HFFc6 (cell line): Measurements from ENCODE around the gene MEX3B. TPM values are rescaled to one million over a fixed set of nuclear protein-coding genes. Genes with fewer than 3 reads are reported as not detected.

Experiments used
- DNase-seq: peaks from one replicate; pipeline ENCODE4 v3.0.0-alpha.2; 2018
- H3K27ac Mint-ChIP-seq: 2 replicates; pipeline ENCODE4 v1.8.0; 2020; ENCODE audit warnings: mild to moderate bottlenecking, mixed read lengths
- H3K27me3 Mint-ChIP-seq: 2 replicates; pipeline ENCODE4 v1.8.0; 2021; ENCODE audit warnings: mild to moderate bottlenecking, moderate library complexity, mixed read lengths; ENCODE audit not compliant: insufficient read depth
- H3K36me3 Mint-ChIP-seq: 2 replicates; pipeline ENCODE4 v1.8.0; 2021; ENCODE audit warnings: low read depth, mixed read lengths
- H3K4me1 Mint-ChIP-seq: 2 replicates; pipeline ENCODE4 v1.8.0; 2020; ENCODE audit warnings: low read depth, mixed read lengths
- H3K4me3 Mint-ChIP-seq: 2 replicates; pipeline ENCODE4 v1.8.0; 2020; ENCODE audit warnings: mild to moderate bottlenecking, moderate library complexity, mixed read lengths
- H3K9me3 Mint-ChIP-seq: 2 replicates; pipeline ENCODE4 v1.8.0; 2020; ENCODE audit warnings: mild to moderate bottlenecking, mixed read lengths
- total RNA-seq, 6 experiments: library from RNA; stranded (reverse); fragmentation: NEBNext Ultra II Directional; extraction: Animal tissue kit (Norgen Biotek cat#: 25700); gene quantifications; 2 replicates in 1 of 6; 3 replicates in 5 of 6; pipeline ENCODE4 v1.2.3, GENCODE V29; 2021
- TF ChIP-seq, protein P1 (sequence below): fragments of 200-600 bp; sonication (generic); IDR thresholded peaks from 2 replicates; pipeline ENCODE4 v1.5.0; 2021; ENCODE audit warnings: antibody characterized with exemption, mild to moderate bottlenecking

The MEX3B gene
- total RNA-seq, 6 experiments from 2014 or later = 4.0 to 5.4 (median 4.9) TPM

DNA sequence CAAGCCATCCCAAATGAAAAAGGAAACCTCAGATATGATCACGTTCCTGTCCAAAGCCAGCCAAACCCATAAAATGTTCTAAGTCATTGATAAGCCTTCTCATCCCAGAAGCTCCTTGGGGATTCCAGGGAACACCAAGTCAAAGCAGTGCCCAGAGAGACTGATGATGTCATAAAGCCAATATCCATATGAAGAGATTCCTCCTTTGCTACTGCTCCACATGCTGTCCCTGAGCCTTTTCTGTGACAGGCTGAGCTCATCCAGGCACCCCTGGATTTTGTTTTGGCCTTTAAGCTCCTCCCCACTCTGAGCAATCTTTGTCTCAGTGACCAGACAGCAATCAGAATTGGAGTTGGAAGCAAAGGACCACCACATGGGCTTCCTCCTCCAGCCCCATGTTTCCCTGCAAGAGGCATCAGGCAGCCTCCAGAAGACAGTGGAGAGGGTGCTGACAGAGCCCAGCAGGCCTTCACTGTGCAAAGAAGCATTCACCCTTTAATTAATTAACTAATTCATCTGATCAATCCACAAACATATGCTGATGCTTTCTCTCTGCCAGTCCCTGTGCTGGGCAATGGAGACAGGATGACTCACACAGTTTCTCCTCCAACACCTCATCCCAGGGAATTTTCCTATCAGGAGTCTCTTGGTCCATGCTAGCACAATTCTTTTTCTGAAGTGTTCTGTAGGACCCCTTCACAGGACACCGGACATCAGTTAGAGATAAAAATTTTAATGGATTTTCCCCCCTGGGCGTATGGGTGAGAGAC, 25.0 kb downstream of the MEX3B start:
- H3K27me3 Mint-ChIP-seq = peaks cover 14% of the 10 kb centered on the region
- no peak for DNase-seq
- peaks cover 5% of the 10 kb centered on the region; the same call in 1 of the 2 replicates for H3K4me1 Mint-ChIP-seq
- H3K36me3 Mint-ChIP-seq = no peaks in the 10 kb centered on the region
- TF ChIP-seq, protein P1, sequence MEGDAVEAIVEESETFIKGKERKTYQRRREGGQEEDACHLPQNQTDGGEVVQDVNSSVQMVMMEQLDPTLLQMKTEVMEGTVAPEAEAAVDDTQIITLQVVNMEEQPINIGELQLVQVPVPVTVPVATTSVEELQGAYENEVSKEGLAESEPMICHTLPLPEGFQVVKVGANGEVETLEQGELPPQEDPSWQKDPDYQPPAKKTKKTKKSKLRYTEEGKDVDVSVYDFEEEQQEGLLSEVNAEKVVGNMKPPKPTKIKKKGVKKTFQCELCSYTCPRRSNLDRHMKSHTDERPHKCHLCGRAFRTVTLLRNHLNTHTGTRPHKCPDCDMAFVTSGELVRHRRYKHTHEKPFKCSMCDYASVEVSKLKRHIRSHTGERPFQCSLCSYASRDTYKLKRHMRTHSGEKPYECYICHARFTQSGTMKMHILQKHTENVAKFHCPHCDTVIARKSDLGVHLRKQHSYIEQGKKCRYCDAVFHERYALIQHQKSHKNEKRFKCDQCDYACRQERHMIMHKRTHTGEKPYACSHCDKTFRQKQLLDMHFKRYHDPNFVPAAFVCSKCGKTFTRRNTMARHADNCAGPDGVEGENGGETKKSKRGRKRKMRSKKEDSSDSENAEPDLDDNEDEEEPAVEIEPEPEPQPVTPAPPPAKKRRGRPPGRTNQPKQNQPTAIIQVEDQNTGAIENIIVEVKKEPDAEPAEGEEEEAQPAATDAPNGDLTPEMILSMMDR = no peak
- no peak overlapping the region for H3K4me3 Mint-ChIP-seq
- no peaks in the 10 kb centered on the region for H3K9me3 Mint-ChIP-seq
- no peak overlapping the region for H3K27ac Mint-ChIP-seq

DNA sequence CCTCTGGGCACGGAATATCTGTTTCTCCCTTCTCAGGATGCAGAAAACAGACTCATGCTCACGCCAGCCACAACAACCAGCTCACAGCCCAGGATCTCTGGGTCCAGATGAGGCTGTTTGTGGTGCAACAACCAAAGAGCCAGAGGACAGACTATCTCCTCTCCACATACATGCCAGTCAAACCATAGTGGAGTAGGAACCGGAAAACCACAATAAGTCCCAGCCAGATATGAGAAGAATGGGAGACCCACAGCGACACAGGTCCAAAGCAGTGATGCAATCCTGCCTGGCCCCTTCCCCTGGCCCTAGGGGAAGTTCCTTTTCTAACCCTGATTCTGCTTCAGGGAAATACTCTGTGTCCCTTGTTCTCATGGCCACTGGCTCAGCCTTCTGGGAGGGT, 27.6 kb downstream of the MEX3B start:
- Mint-ChIP-seq H3K27ac (no peak overlapping the region), H3K4me3 (no peak overlapping the region), H3K4me1 (peaks cover 5% of the 10 kb centered on the region; the same call in 1 of the 2 replicates), H3K27me3 (peaks cover 14% of the 10 kb centered on the region), H3K9me3 (no peaks in the 10 kb centered on the region), H3K36me3 (no peaks in the 10 kb centered on the region)
- TF ChIP-seq, protein P1 = no peak
- DNase-seq = no peak

DNA sequence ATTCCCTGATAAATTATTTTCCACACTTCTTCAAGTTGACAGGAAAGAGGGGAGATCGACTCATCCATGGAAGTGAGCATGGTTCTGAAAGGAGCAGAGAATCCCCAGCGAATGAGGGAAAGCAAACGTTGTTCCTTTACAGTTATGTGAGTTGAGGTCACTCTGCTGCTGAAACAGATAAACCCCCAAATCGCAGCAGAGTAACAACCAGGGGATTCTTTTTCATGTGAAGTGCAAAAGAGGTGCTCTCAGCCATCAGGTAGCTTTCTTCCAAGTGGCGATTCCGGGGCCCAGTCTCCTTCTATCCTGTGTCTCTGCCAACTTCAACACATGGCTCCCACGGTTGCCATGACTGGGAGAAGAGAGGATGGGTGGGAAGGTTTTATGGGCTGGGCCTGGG, 28.2 kb downstream of the MEX3B start:
- Mint-ChIP-seq H3K9me3 (no peaks in the 10 kb centered on the region), H3K4me3 (no peak overlapping the region), H3K27ac (no peak overlapping the region), H3K4me1 (peaks cover 5% of the 10 kb centered on the region; the same call in 1 of the 2 replicates), H3K27me3 (peaks cover 18% of the 10 kb centered on the region), H3K36me3 (no peaks in the 10 kb centered on the region)
- TF ChIP-seq, protein P1 = no peak
- DNase-seq = no peak

DNA sequence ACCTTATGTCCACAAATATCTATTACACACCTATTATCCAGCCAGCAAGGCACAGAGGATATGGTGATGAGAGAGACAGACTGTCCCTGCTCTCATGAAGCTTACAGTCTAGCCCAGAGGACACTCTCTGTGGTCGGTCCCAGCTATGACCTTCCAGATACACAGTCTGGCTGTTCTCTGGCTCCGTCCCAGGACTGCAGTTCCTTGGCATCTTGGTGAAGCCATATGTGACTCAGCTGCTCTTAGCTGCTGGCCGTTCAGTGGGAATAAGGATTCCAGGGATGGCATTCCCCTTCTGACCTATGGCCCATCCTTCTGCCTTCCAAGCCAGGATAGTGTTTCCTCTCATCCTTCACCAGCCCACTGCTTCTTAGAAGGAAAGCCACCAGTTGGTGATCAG, 30.8 kb downstream of the MEX3B start:
- Mint-ChIP-seq H3K27ac (no peak overlapping the region), H3K9me3 (no peaks in the 10 kb centered on the region), H3K36me3 (no peaks in the 10 kb centered on the region), H3K4me3 (no peak overlapping the region), H3K27me3 (peaks cover 21% of the 10 kb centered on the region), H3K4me1 (no peaks in the 10 kb centered on the region)
- TF ChIP-seq, protein P1 = no peak
- DNase-seq = no peak

DNA sequence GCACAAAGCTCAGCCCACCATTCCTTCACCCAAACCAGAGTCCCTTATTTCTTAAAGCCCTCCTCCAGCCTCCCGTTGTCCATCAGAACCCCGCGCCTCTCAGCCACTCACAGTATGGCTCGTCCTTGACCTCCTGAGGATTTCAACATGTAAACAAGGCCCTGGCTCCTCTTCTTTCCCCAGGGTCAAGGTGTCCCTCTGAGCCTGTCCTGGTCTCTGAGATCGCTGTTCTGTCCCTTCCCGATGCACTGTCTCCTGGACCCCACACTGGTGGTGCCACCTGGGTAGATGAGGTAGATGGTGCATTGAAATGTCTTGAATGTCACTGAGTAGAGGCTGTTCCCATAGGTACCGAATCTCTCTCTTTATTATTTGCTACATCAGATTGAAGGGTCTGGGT, 32.9 kb downstream of the MEX3B start:
- no peaks in the 10 kb centered on the region for H3K4me1 Mint-ChIP-seq
- TF ChIP-seq, protein P1 = no peak
- H3K36me3 Mint-ChIP-seq = no peaks in the 10 kb centered on the region
- H3K9me3 Mint-ChIP-seq = no peaks in the 10 kb centered on the region
- H3K27ac Mint-ChIP-seq = no peak overlapping the region
- DNase-seq = no peak
- no peak overlapping the region for H3K4me3 Mint-ChIP-seq
- peaks cover 26% of the 10 kb centered on the region for H3K27me3 Mint-ChIP-seq
